Activated T-helper 17 cell treated with anti-CD3 and anti-CD28 coated beads, Interleukin-2, amount 50 U/mL, for 72 hours (primary cell): ENCODE results near the gene DPP10. TPM values are rescaled to one million over a fixed set of nuclear protein-coding genes. Genes with fewer than 3 reads are reported as not detected.

Source experiments
- ATAC-seq: fragments of 150-1000 bp; cut with Tn5 transposase; replicated peaks from 2 replicates; pipeline ENCODE4 v1.10.0; 2021; ENCODE audit warnings: mild to moderate bottlenecking, moderate library complexity
- H3K27ac Mint-ChIP-seq: one replicate; pipeline ENCODE4 v1.8.0; 2022; ENCODE audit warnings: mixed read lengths
- H3K27me3 Mint-ChIP-seq: one replicate; pipeline ENCODE4 v1.8.0; 2022; ENCODE audit warnings: mixed read lengths
- H3K36me3 Mint-ChIP-seq: one replicate; pipeline ENCODE4 v1.8.0; 2022; ENCODE audit warnings: low read depth, mild to moderate bottlenecking, mixed read lengths
- H3K4me1 Mint-ChIP-seq: one replicate; pipeline ENCODE4 v1.8.0; 2022; ENCODE audit warnings: mixed read lengths
- H3K4me3 Mint-ChIP-seq: one replicate; pipeline ENCODE4 v1.8.0; 2022; ENCODE audit warnings: mild to moderate bottlenecking, mixed read lengths
- H3K9me3 Mint-ChIP-seq: one replicate; pipeline ENCODE4 v1.8.0; 2022; ENCODE audit warnings: mixed read lengths
- total RNA-seq, 2 donors: library from RNA; stranded (reverse); gene quantifications; one replicate each; pipeline ENCODE4 v1.2.3, GENCODE V29; 2022

Gene DPP10
- total RNA-seq, 2 donors from 2014 or later, result not detected

DNA sequence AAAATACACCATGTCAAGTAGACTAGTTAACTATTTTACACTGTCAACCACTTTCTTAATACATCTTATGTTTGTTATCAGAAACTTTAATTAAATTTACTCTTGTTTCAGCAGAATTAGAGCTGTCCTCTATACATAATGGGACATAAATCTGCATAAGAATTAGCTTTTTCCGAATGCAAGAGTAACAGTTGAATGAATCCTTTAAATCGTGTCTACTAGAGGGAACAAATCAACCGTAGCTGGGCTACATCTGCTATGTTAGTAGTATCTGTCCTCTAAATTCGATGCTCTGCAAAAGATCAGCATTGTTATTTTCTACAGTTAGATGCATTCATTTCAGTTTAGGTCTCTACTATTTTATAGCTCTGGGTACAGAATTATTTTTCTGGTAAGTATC, 1090.6 kb downstream of the DPP10 start:
- no peak overlapping the region for H3K4me3 Mint-ChIP-seq
- H3K36me3 Mint-ChIP-seq, result no peaks in the 10 kb centered on the region
- no peak overlapping the region for H3K27ac Mint-ChIP-seq

DNA sequence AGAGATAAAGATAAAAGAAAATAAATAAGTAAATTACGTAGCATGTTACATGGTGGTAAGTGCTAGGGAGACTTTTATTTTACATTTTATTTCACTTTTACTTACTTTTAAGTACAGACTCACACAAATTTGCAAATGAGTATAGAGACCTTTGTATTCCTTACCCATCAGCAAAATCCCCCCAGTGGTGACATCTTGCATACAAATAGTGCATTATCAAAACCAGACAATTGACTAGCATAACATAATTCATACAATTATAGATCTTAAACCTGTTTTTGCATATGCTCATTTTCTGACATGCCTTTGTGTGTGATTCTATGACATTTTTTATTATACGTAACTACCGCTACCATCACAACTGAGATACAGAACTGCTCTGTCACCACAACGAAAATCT, 1099.4 kb downstream of the DPP10 start:
- H3K27me3 Mint-ChIP-seq, result no peaks in the 10 kb centered on the region
- H3K27ac Mint-ChIP-seq, result no peak overlapping the region
- no peak for ATAC-seq
- H3K36me3 Mint-ChIP-seq, result no peaks in the 10 kb centered on the region
- no peak overlapping the region for H3K4me3 Mint-ChIP-seq
- H3K4me1 Mint-ChIP-seq, result no peaks in the 10 kb centered on the region
- H3K9me3 Mint-ChIP-seq, result peaks cover 9% of the 10 kb centered on the region

More for the DNA sequence above, 1090.6 kb downstream of the DPP10 start:
- no peak for ATAC-seq
- no peaks in the 10 kb centered on the region for H3K27me3 Mint-ChIP-seq
- peaks cover 10% of the 10 kb centered on the region for H3K9me3 Mint-ChIP-seq
- H3K4me1 Mint-ChIP-seq, result no peaks in the 10 kb centered on the region

DNA sequence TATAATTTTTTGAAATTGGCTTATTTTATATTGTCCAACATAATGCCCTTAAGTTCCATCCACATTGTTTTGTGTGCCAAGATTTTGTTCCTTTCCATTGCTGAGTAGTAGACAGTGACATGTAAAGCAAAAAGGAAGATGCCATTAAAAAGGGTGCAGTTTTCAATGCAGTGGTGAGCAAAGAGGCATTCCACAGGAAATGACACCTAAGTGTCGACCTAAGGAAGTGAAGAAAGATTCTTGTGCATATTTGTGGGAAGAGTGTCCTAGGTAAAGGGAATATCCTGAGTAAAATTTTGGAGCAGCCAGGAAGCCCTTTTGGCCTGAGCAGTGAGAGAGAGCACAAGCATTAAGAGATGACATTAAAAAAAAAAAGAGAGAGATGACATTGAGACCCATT, 1099.9 kb downstream of the DPP10 start:
- Mint-ChIP-seq H3K27ac (no peak overlapping the region), H3K27me3 (no peaks in the 10 kb centered on the region), H3K4me3 (no peak overlapping the region), H3K4me1 (no peaks in the 10 kb centered on the region), H3K36me3 (no peaks in the 10 kb centered on the region), H3K9me3 (peaks cover 12% of the 10 kb centered on the region)
- no peak for ATAC-seq

DNA sequence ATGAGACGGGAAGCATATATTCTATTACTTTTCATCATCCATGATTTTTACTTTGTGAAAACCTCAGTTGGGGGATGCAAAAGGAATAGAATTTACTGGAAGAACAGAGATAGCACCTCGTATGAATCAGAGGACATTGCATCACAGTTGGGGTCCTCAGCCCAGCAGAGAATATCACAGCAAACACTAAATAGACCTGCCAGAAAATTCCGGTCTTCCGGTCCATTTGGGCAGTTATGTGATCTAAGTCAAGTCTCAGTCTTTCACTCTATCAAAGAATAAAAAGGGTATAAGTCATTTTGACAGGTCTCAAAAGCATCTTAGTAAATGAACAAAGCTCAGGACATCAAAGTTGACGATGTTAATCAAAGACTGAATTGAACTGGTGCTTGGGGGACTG, 1100.6 kb downstream of the DPP10 start:
- ATAC-seq, result no peak

DNA sequence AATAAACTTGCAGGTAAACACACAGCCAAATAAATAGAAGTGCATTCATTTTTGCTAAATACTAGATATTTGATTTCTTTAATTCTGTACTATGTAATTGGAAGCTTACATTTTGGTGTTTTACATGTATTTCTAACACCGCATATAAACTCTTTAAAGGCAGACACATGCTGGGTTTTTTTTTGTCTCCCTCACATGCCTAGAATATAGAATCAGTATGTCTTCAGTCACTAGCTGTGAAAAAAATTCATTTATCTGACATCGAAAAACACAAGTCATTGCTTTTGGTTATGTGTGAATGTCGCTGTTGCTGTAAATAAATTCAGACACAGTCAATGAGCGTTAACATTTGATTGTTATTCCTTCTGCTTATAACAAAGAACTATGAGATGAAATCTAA, 1101.0 kb downstream of the DPP10 start:
- H3K27ac Mint-ChIP-seq, result no peak overlapping the region
- no peaks in the 10 kb centered on the region for H3K27me3 Mint-ChIP-seq
- ATAC-seq, result no peak
- H3K4me1 Mint-ChIP-seq, result no peaks in the 10 kb centered on the region
- H3K4me3 Mint-ChIP-seq, result no peak overlapping the region
- peaks cover 12% of the 10 kb centered on the region for H3K9me3 Mint-ChIP-seq
- H3K36me3 Mint-ChIP-seq, result no peaks in the 10 kb centered on the region

More for the DNA sequence above, 1100.6 kb downstream of the DPP10 start:
- no peaks in the 10 kb centered on the region for H3K36me3 Mint-ChIP-seq
- H3K4me1 Mint-ChIP-seq, result no peaks in the 10 kb centered on the region
- H3K4me3 Mint-ChIP-seq, result no peak overlapping the region
- H3K27me3 Mint-ChIP-seq, result no peaks in the 10 kb centered on the region
- H3K27ac Mint-ChIP-seq, result no peak overlapping the region
- peaks cover 12% of the 10 kb centered on the region for H3K9me3 Mint-ChIP-seq

DNA sequence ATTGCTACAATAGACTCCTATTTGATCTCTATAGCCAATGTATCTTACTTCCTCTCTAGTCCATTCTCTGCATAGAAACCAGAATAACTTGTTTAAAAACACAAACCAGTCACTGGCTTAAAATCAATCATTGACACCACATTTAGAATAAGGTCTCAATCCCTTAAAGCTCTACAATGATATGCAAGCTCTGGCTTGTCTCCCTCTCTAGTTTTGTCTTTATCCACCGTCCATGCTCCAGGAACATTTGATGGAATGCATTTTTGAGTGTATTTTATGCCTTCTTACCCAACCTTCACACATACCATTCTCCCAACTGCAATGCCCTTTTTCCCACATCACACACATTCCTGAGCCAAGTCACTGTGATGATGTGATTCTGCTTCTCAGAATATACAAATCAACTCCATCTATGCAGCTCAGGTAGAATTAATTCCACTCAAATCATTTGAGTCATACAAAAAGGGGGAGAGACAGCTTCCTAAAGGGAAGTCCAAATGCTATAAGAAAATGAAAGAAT, 1107.2 kb downstream of the DPP10 start:
- H3K36me3 Mint-ChIP-seq, result no peaks in the 10 kb centered on the region
- H3K9me3 Mint-ChIP-seq, result peaks cover 17% of the 10 kb centered on the region
- H3K27me3 Mint-ChIP-seq, result no peaks in the 10 kb centered on the region
- no peak overlapping the region for H3K27ac Mint-ChIP-seq
- no peaks in the 10 kb centered on the region for H3K4me1 Mint-ChIP-seq
- no peak overlapping the region for H3K4me3 Mint-ChIP-seq
- ATAC-seq, result no peak

DNA sequence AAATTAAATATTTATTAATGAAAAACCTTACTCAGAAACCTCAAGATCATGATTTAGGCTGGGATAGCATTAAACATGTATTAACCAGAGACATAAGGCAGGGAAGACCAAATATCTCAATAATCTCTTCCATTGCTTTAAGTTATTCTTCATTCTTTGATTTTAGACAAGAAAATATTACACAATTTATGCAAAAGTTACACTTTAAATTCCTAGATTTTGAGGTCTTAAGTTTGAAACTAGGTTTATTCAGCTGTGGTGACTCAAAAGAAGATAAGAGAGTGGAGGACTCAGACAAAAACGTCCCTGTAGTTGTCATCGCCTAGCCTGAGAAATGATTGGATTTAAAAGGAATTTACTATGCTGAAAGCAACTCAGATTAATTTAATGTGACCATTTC, 1110.3 kb downstream of the DPP10 start:
- H3K9me3 Mint-ChIP-seq, result peaks cover 16% of the 10 kb centered on the region
- ATAC-seq, result no peak
- H3K4me1 Mint-ChIP-seq, result no peaks in the 10 kb centered on the region
- H3K27me3 Mint-ChIP-seq, result no peaks in the 10 kb centered on the region
- no peak overlapping the region for H3K4me3 Mint-ChIP-seq
- H3K36me3 Mint-ChIP-seq, result no peaks in the 10 kb centered on the region
- H3K27ac Mint-ChIP-seq, result no peak overlapping the region

DNA sequence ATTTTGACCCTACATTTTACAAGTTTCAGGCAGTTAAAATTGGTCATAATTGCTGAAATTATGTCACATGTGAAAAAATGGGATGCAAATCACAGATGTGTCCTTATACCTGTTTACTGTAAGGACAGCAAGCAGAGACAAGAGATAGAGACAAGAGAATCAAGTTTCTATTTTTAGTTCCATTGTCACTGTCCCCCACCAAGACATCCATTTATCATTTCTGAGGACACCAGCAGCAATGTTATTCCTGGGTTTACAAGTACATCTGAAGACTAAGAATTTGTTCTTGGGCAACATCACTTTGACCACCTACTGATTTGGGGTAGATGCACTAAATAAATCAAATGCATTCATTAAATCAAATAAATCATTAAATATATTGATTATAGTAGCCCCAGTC, 1111.7 kb downstream of the DPP10 start:
- no peaks in the 10 kb centered on the region for H3K4me1 Mint-ChIP-seq
- H3K4me3 Mint-ChIP-seq, result no peak overlapping the region
- ATAC-seq, result no peak
- peaks cover 12% of the 10 kb centered on the region for H3K9me3 Mint-ChIP-seq
- H3K36me3 Mint-ChIP-seq, result no peaks in the 10 kb centered on the region
- no peak overlapping the region for H3K27ac Mint-ChIP-seq
- no peaks in the 10 kb centered on the region for H3K27me3 Mint-ChIP-seq

DNA sequence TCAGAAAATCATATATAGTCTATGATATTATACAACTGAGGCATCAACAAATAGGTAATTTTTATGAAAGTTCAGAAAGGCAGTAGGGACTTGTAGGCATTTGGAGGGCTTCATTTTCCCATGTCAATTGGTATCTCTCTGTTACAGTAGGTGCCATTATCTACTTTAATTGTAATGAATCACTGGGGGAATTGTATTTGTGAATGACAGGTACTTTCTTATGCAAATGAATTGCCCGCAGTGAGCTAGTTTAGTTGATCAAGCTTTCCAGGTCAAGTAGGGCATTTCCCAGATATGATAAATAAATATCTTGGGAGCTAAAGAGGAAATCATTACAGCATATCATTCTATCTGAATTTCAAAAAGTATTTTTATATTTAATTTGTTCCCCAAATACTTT, 1116.3 kb downstream of the DPP10 start:
- Mint-ChIP-seq H3K4me1 (no peaks in the 10 kb centered on the region), H3K36me3 (no peaks in the 10 kb centered on the region), H3K4me3 (no peak overlapping the region), H3K27ac (no peak overlapping the region), H3K9me3 (peaks cover 15% of the 10 kb centered on the region), H3K27me3 (no peaks in the 10 kb centered on the region)
- no peak for ATAC-seq

DNA sequence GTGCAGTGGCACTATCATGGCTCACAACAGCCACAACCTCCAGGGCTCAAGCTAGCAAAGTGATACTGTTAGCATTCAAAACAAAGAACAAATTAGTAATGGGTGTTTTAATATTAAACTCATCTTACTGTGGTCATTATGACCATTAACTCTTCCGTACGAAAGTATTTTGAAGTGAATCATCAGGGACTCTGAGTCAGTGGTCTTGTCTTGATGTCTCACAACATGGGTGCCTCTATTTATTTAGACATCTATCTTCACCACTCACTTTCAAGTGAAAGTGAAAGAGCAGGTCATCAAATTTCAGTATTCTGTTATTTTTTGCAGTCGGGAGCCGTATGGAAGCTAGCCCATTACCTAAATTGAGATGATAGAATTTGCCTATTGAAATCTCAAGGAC, 1118.2 kb downstream of the DPP10 start:
- H3K4me1 Mint-ChIP-seq, result no peaks in the 10 kb centered on the region
- H3K9me3 Mint-ChIP-seq, result peaks cover 14% of the 10 kb centered on the region
- H3K36me3 Mint-ChIP-seq, result no peaks in the 10 kb centered on the region
- no peak overlapping the region for H3K4me3 Mint-ChIP-seq
- no peaks in the 10 kb centered on the region for H3K27me3 Mint-ChIP-seq
- ATAC-seq, result no peak
- H3K27ac Mint-ChIP-seq, result no peak overlapping the region

DNA sequence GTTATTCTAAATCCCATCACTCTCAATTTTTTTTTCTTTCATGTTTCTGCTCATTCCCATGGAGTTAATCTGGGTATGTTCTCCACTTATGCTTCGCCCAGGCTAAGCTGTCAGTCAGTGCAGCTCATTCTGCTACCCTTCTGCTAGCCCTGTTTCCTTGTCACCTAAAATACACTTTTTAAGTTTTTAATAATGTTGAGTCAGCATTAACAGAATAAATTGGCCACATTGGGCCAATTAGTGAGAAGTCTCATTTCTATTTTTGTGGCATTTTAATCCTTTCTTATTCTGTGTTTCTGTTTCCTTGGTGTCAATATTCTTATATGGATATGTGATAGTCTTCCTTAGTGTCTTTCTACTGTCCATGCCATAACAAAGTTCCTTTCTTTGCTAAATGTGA, 1126.2 kb downstream of the DPP10 start:
- no peaks in the 10 kb centered on the region for H3K27me3 Mint-ChIP-seq
- H3K9me3 Mint-ChIP-seq, result peaks cover 18% of the 10 kb centered on the region
- H3K36me3 Mint-ChIP-seq, result no peaks in the 10 kb centered on the region
- H3K27ac Mint-ChIP-seq, result no peak overlapping the region
- no peak for ATAC-seq
- peaks cover under 1% of the 10 kb centered on the region for H3K4me1 Mint-ChIP-seq
- no peak overlapping the region for H3K4me3 Mint-ChIP-seq

DNA sequence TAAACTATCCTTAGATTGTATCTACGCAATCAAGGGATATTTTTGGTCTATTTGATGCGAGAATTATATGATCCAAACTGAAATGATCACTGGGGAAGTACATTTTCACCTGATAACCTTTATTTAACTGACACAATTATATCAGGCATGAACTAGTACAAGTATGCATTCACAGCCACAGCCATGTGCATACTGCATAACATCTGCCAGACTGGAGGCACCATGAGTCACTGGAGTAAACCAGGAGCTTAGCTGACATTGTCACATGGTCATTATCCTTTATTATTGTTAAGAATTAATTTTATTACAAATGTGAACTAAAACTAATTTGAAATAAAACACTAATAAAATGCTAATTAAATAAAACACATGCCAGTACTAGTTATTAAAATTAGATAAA, 1127.1 kb downstream of the DPP10 start:
- no peak overlapping the region for H3K4me3 Mint-ChIP-seq
- H3K4me1 Mint-ChIP-seq, result peaks cover 6% of the 10 kb centered on the region
- H3K27ac Mint-ChIP-seq, result no peak overlapping the region
- H3K36me3 Mint-ChIP-seq, result no peaks in the 10 kb centered on the region
- no peaks in the 10 kb centered on the region for H3K27me3 Mint-ChIP-seq
- H3K9me3 Mint-ChIP-seq, result peaks cover 27% of the 10 kb centered on the region
- no peak for ATAC-seq

DNA sequence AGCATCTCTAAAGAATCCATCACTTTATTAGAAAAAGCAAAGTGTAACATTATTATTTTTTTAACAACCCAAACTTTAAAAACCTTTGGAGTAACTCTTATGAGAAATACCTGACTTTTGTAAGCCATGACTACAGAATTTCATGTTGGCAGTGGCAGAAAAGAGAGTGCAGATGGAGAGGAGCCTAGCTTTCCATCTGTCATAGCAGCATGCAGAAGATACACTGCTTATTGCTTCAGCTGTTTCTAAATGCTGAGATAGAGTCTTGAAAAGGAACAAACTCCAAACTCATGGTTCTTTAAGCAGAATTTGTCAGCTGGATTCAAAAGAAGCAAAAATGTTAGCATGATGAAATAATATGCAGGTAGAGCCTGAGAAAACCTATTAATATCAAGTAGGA, 1130.3 kb downstream of the DPP10 start:
- Mint-ChIP-seq H3K27ac (no peak overlapping the region), H3K4me3 (no peak overlapping the region), H3K27me3 (no peaks in the 10 kb centered on the region), H3K9me3 (peaks cover 23% of the 10 kb centered on the region), H3K4me1 (peaks cover 6% of the 10 kb centered on the region), H3K36me3 (no peaks in the 10 kb centered on the region)
- no peak for ATAC-seq

DNA sequence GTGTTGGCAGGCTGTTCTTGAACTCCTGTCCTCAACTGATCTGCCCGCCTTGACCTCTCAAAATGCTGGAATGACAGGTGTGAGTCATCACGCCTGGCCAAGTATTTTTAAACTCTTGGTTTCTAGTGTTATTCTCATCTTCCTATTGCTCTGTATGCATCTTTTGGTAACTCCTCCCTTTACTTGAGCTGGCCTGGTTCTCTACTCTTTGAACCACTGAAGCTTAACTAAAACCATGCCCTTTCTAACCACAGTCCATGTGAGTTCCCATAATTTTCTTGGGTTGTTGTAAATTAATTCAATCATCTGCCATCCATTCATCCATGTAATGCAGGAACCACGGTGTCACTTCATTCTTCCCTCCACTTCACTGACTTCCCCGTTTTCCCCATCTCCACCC, 1131.3 kb downstream of the DPP10 start:
- Mint-ChIP-seq H3K27me3 (no peaks in the 10 kb centered on the region), H3K36me3 (no peaks in the 10 kb centered on the region), H3K9me3 (peaks cover 20% of the 10 kb centered on the region), H3K4me1 (peaks cover 6% of the 10 kb centered on the region), H3K27ac (no peak overlapping the region), H3K4me3 (no peak overlapping the region)
- ATAC-seq, result no peak

DNA sequence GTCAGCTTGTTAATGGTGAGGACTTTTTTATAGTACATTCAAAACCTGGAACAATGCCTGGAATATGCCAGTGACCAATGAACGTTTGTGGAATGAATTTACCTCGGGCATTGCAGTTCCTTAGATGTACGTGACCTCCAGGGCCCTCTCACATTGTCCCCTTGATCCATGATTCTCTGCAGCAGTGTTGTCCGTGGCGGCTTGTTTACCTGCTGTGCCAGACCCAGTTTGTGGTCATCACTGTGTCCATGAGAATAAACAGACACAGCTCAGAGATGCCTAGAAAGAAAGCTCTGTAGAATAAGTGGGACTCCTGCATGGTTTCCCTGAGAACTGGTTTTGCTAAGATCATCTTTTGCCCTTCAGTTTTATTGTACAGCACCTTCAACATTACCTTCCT, 1132.2 kb downstream of the DPP10 start:
- Mint-ChIP-seq H3K27ac (no peak overlapping the region), H3K4me3 (no peak overlapping the region), H3K27me3 (no peaks in the 10 kb centered on the region), H3K9me3 (peaks cover 17% of the 10 kb centered on the region), H3K4me1 (peaks cover 6% of the 10 kb centered on the region), H3K36me3 (no peaks in the 10 kb centered on the region)
- ATAC-seq, result no peak

DNA sequence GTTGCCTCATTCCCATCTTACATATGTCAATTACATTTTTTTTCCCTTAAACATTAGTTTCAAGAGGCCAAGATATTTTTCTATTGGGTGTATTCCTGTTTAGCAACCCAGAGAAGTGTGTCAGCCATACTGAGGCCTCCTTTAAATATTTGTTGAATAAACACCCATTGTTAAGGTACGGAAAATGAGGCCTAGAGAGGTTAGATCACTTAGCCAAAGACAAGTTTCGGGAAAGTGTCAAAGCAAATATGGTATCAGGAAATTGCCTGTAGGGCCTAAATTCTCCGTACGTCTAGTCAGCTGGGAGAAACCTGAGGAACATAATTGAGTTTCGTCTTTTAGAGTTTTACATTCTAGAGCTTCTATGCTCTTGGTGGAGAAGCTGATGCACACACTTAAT, 1138.3 kb downstream of the DPP10 start:
- no peak overlapping the region for H3K4me3 Mint-ChIP-seq
- ATAC-seq, result no peak
- no peaks in the 10 kb centered on the region for H3K27me3 Mint-ChIP-seq
- peaks cover 18% of the 10 kb centered on the region for H3K9me3 Mint-ChIP-seq
- H3K36me3 Mint-ChIP-seq, result no peaks in the 10 kb centered on the region
- no peaks in the 10 kb centered on the region for H3K4me1 Mint-ChIP-seq
- no peak overlapping the region for H3K27ac Mint-ChIP-seq
